HCT116 (cell line): ENCODE results near the gene DBNL. TPM values are rescaled to one million over a fixed set of nuclear protein-coding genes. Genes with fewer than 3 reads are reported as not detected.

Source experiments
- ATAC-seq: fragments of 200-7000 bp; cut with Tn5 transposase; 2 replicates; pipeline ENCODE4 v1.9.1; 2020; ENCODE audit warnings: mild to moderate bottlenecking, moderate library complexity
- BruUV-seq: library from RNA; stranded (reverse); fragments of 400-500 nt; replicated peaks from 2 replicates; lab custom pipeline; 2021; lab: Mats Ljungman, UMichigan
- CTCF ChIA-PET: fragments of 300-600 bp; sonication (Branson Sonifier 250); formaldehyde crosslinking; loops from one replicate; lab custom pipeline; 2021; ENCODE audit warnings: antibody characterized with exemption; lab: Charles Lee
- POLR2A ChIA-PET: fragments of 300-600, 350-600 bp; sonication (Branson Sonifier 250); formaldehyde crosslinking; loops from one replicate; lab custom pipeline; 2021; ENCODE audit warnings: antibody characterized with exemption; lab: Charles Lee
- RAD21 ChIA-PET, 2 experiments: fragments of 300-600 bp; sonication (Branson Sonifier 250); formaldehyde crosslinking; loops; one replicate each; lab custom pipeline; 2023; ENCODE audit warnings: low total read pairs in 2 of 2; ENCODE audit not compliant: uncharacterized antibody in 2 of 2, unreplicated experiment in 2 of 2, low non-redundant PET in 1 of 2; lab: Charles Lee
- DNase-seq: peaks from one replicate; pipeline ENCODE4 v3.0.0-alpha.2; 2010; ENCODE audit warnings: low read depth, low spot score
- H2AFZ ChIP-seq: fragments of 200-600 bp; shearing (Covaris generic), sonication (generic); 2 replicates; pipeline ENCODE4 v1.6.1; 2017; ENCODE audit warnings: low read depth, mixed run types, mixed read lengths, antibody characterized with exemption, low read length; ENCODE audit not compliant: poor library complexity, severe bottlenecking
- H3K27ac ChIP-seq: 2 replicates; pipeline ENCODE4 v1.5.1; 2012; ENCODE audit warnings: low read depth, low read length
- H3K27me3 ChIP-seq: fragments of 200-600 bp; sonication (generic); 2 replicates; pipeline ENCODE4 v1.6.1; 2016; ENCODE audit warnings: mixed run types, low read length, mixed read lengths; ENCODE audit not compliant: insufficient read depth
- H3K36me3 ChIP-seq, 2 experiments: fragments of 200-500 bp in 1 of 2; fragments of 200-600 bp in 1 of 2; sonication (Bioruptor generic) in 1 of 2; sonication (generic) in 1 of 2; 2 replicates each; pipeline versions ENCODE4 v1.5.1 to v1.6.1; 2014 to 2016; ENCODE audit warnings: low read length in 2 of 2, inconsistent platforms in 1 of 2, mixed read lengths in 1 of 2, mixed run types in 1 of 2; ENCODE audit not compliant: insufficient read depth in 2 of 2, control insufficient read depth in 1 of 2
- H3K4me1 ChIP-seq, 2 experiments: fragments of 200-600 bp in 1 of 2; sonication (generic) in 1 of 2; 2 replicates each; pipeline versions ENCODE4 v1.5.1 to v1.6.1; 2012 to 2017; ENCODE audit warnings: low read length in 2 of 2, inconsistent platforms in 1 of 2, mild to moderate bottlenecking in 1 of 2, mixed read lengths in 1 of 2, mixed run types in 1 of 2, moderate library complexity in 1 of 2; ENCODE audit not compliant: insufficient read depth in 2 of 2, control insufficient read depth in 1 of 2
- H3K4me2 ChIP-seq: fragments of 200-600 bp; sonication (generic); 2 replicates; pipeline ENCODE4 v1.6.1; 2017; ENCODE audit warnings: mixed run types, low read length, mixed read lengths
- H3K4me3 ChIP-seq, 2 experiments: fragments of 200-600 bp in 1 of 2; sonication (generic) in 1 of 2; replicated peaks in 1 of 2; 2 replicates each; pipeline ENCODE4 v1.5.1; 2011 to 2016; ENCODE audit warnings: low read length in 2 of 2, control low read depth in 1 of 2, low read depth in 1 of 2, mild to moderate bottlenecking in 1 of 2, mixed read lengths in 1 of 2, mixed run types in 1 of 2
- H3K79me2 ChIP-seq: fragments of 200-600 bp; sonication (generic); 2 replicates; pipeline ENCODE4 v1.6.1; 2017; ENCODE audit warnings: mild to moderate bottlenecking, mixed run types, low read length, moderate library complexity, mixed read lengths; ENCODE audit not compliant: insufficient read depth
- H3K9ac ChIP-seq: fragments of 200-600 bp; sonication (generic); 2 replicates; pipeline ENCODE4 v1.6.1; 2016; ENCODE audit warnings: low read length, mixed read lengths
- H3K9me2 ChIP-seq: fragments of 200-600 bp; sonication (generic), shearing (Covaris generic); 2 replicates; pipeline ENCODE4 v1.6.1; 2017; ENCODE audit warnings: mixed run types, mild to moderate bottlenecking, moderate library complexity; ENCODE audit not compliant: insufficient read depth
- H3K9me3 ChIP-seq, 2 experiments: fragments of 200-500 bp in 1 of 2; fragments of 200-600 bp in 1 of 2; sonication (Bioruptor generic) in 1 of 2; sonication (generic) in 1 of 2; 2 replicates each; pipeline ENCODE4 v1.6.1; 2014 to 2017; ENCODE audit warnings: low read length in 2 of 2, mixed read lengths in 2 of 2, inconsistent platforms in 1 of 2, low read depth in 1 of 2, mild to moderate bottlenecking in 1 of 2, mixed run types in 1 of 2, moderate library complexity in 1 of 2; ENCODE audit not compliant: control insufficient read depth in 1 of 2, insufficient read depth in 1 of 2
- H4K20me1 ChIP-seq: fragments of 200-600 bp; sonication (generic), shearing (Covaris generic); 2 replicates; pipeline ENCODE4 v1.6.1; 2017; ENCODE audit warnings: mixed run types, mild to moderate bottlenecking, moderate library complexity; ENCODE audit not compliant: insufficient read depth
- CBX3 ChIP-seq: IDR thresholded peaks from 2 replicates; pipeline ENCODE4 v1.6.1; 2012; ENCODE audit warnings: low read depth
- CEBPB ChIP-seq: IDR thresholded peaks from 2 replicates; pipeline ENCODE4 v1.6.1; 2012; ENCODE audit warnings: low read depth
- EGR1 ChIP-seq: IDR thresholded peaks from 2 replicates; pipeline ENCODE4 v1.6.1; 2012; ENCODE audit warnings: low read depth
- ELF1 ChIP-seq: IDR thresholded peaks from 2 replicates; pipeline ENCODE4 v1.6.1; 2012; ENCODE audit warnings: low read depth, borderline replicate concordance
- EZH2 ChIP-seq: fragments of 200-600 bp; sonication (generic); IDR thresholded peaks from 2 replicates; pipeline ENCODE4 v1.6.1; 2017; ENCODE audit warnings: antibody characterized with exemption, mixed run types
- EZH2phosphoT487 ChIP-seq: fragments of 200-600 bp; IDR thresholded peaks from 2 replicates; pipeline ENCODE4 v1.6.1; 2018; ENCODE audit warnings: antibody characterized with exemption, borderline replicate concordance
- FOSL1 ChIP-seq: IDR thresholded peaks from 2 replicates; pipeline ENCODE4 v1.6.1; 2012; ENCODE audit warnings: low read depth
- JUND ChIP-seq: IDR thresholded peaks from 2 replicates; pipeline ENCODE4 v1.6.1; 2012
- POLR2A ChIP-seq: IDR thresholded peaks from 2 replicates; pipeline ENCODE4 v1.7.0; 2011; ENCODE audit warnings: borderline replicate concordance; ENCODE audit not compliant: insufficient read depth, insufficient read length; ENCODE audit errors: extremely low read depth
- RAD21 ChIP-seq: IDR thresholded peaks from 2 replicates; pipeline ENCODE4 v1.6.1; 2012; ENCODE audit warnings: low read depth, mild to moderate bottlenecking
- SP1 ChIP-seq: IDR thresholded peaks from 2 replicates; pipeline ENCODE4 v1.6.1; 2012; ENCODE audit warnings: low read depth
- SRF ChIP-seq: IDR thresholded peaks from 2 replicates; pipeline ENCODE4 v1.6.1; 2012; ENCODE audit warnings: low read depth
- TCF7L2 ChIP-seq: IDR thresholded peaks from 2 replicates; pipeline ENCODE4 v1.7.0; 2011; ENCODE audit warnings: borderline replicate concordance, inconsistent platforms; ENCODE audit not compliant: insufficient read depth, insufficient read length; ENCODE audit errors: extremely low read depth
- YY1 ChIP-seq: IDR thresholded peaks from 2 replicates; pipeline ENCODE4 v1.6.1; 2011; ENCODE audit warnings: low read length, low read depth, moderate library complexity, mild to moderate bottlenecking; ENCODE audit not compliant: insufficient replicate concordance; ENCODE audit errors: extremely low read depth
- ZNF274 ChIP-seq: fragments of 200-500 bp; sonication (Bioruptor generic); IDR thresholded peaks from 2 replicates; pipeline ENCODE4 v1.6.1; 2014; ENCODE audit warnings: mild to moderate bottlenecking, low read depth, low read length, inconsistent platforms
- intact Hi-C: fragments of 100-400 bp; cut with micrococcal nuclease; formaldehyde crosslinking; loops from 2 replicates; pipeline ENCODE4 v1.10.0; 2022
- total RNA-seq: library from RNA; stranded (reverse); gene quantifications from one replicate; pipeline ENCODE4 v1.2.1, GENCODE V29; 2021; ENCODE audit not compliant: unreplicated experiment
- TF ChIP-seq, protein P1 (sequence below): IDR thresholded peaks from 2 replicates; pipeline ENCODE4 v1.6.1; 2011; ENCODE audit warnings: mild to moderate bottlenecking, low read length, moderate library complexity; ENCODE audit not compliant: insufficient replicate concordance; ENCODE audit errors: extremely low read depth
- TF ChIP-seq, protein P2 (sequence below): IDR thresholded peaks from 2 replicates; pipeline ENCODE4 v1.6.1; 2012
- TF ChIP-seq, protein P3 (sequence below): IDR thresholded peaks from 2 replicates; pipeline ENCODE4 v1.6.1; 2012; ENCODE audit warnings: low read depth
- TF ChIP-seq, protein P4 (sequence below), 3 experiments: fragments of 200-600 bp in 1 of 3; sonication (generic) in 1 of 3; IDR thresholded peaks in 2 of 3; conservative IDR thresholded peaks in 1 of 3; 2 replicates each; pipeline ENCODE4 v1.5.1; 2012 to 2017; ENCODE audit warnings: low read depth in 2 of 3, low read length in 2 of 3, antibody characterized with exemption in 1 of 3, borderline replicate concordance in 1 of 3, control low read depth in 1 of 3, mild to moderate bottlenecking in 1 of 3, mixed read lengths in 1 of 3, mixed run types in 1 of 3, moderate library complexity in 1 of 3; ENCODE audit not compliant: insufficient read depth in 1 of 3
- TF ChIP-seq, protein P5 (sequence below): IDR thresholded peaks from 2 replicates; pipeline ENCODE4 v1.6.1; 2012

DBNL gene
- total RNA-seq, 1 experiment from 2014 or later: 39.4 TPM

DNA sequence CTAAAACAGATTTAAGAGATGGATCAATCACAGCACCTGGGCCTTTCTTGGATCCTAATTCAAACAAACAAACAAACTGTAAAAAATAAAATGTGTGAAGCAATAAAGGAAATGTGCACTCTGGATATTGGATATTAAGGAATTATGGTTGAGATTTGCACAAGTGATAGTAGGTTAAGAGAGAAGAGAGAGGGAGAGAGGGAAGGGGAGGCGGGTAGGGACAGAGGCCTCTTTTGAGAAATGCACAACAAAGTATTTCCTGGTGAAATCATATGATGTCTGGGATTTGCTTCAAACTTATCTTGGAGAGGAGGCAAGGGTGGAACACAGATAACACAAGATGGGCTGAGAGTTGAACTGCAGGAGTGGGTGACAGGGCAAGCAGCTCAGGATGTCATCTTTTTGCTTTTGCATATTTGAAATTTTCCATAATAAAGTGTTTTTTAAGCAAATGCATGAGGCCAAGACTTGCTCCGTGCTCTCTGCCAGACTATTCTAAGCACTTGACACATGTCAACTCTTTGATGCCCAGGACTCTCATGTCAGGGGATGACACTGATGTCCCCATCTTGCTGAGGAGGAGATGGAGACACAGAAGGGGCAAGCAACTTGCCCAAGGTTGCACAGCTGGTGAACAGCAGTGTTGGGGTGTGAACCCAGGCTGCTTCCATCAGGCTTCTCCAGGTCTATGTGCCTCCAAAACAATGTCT is 50.5 kb downstream of the DBNL start:
- H3K36me3 ChIP-seq: no peaks in the 10 kb centered on the region
- RAD21 ChIA-PET: no interaction called here

More for the DNA sequence above, 50.5 kb downstream of the DBNL start:
- POLR2A ChIA-PET: no interaction called here
- no peaks in the 10 kb centered on the region for H3K27me3 ChIP-seq
- H3K4me2 ChIP-seq: no peak overlapping the region
- DNase-seq (no peak), ATAC-seq (no peak)
- H3K27ac ChIP-seq: no peak overlapping the region
- CTCF ChIA-PET: no interaction called here
- H3K9me3 ChIP-seq: no peaks in the 10 kb centered on the region
- no TSS peak for BruUV-seq
- no peak overlapping the region for H2AFZ ChIP-seq
- H3K4me1 ChIP-seq: no peaks in the 10 kb centered on the region
- no peaks in the 10 kb centered on the region for H3K9me2 ChIP-seq
- TF ChIP-seq, protein P1, sequence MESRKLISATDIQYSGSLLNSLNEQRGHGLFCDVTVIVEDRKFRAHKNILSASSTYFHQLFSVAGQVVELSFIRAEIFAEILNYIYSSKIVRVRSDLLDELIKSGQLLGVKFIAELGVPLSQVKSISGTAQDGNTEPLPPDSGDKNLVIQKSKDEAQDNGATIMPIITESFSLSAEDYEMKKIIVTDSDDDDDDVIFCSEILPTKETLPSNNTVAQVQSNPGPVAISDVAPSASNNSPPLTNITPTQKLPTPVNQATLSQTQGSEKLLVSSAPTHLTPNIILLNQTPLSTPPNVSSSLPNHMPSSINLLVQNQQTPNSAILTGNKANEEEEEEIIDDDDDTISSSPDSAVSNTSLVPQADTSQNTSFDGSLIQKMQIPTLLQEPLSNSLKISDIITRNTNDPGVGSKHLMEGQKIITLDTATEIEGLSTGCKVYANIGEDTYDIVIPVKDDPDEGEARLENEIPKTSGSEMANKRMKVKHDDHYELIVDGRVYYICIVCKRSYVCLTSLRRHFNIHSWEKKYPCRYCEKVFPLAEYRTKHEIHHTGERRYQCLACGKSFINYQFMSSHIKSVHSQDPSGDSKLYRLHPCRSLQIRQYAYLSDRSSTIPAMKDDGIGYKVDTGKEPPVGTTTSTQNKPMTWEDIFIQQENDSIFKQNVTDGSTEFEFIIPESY: no peak
- TF ChIP-seq ZNF274 (no peak), EZH2 (no peak), RAD21 (no peak), SRF (no peak), CEBPB (no peak), EGR1 (no peak), EZH2phosphoT487 (no peak), YY1 (no peak), ELF1 (no peak), POLR2A (no peak), SP1 (no peak), FOSL1 (no peak), CBX3 (no peak), JUND (no peak), TCF7L2 (no peak)
- TF ChIP-seq, protein P2, sequence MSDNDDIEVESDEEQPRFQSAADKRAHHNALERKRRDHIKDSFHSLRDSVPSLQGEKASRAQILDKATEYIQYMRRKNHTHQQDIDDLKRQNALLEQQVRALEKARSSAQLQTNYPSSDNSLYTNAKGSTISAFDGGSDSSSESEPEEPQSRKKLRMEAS: no peak
- TF ChIP-seq, protein P3, sequence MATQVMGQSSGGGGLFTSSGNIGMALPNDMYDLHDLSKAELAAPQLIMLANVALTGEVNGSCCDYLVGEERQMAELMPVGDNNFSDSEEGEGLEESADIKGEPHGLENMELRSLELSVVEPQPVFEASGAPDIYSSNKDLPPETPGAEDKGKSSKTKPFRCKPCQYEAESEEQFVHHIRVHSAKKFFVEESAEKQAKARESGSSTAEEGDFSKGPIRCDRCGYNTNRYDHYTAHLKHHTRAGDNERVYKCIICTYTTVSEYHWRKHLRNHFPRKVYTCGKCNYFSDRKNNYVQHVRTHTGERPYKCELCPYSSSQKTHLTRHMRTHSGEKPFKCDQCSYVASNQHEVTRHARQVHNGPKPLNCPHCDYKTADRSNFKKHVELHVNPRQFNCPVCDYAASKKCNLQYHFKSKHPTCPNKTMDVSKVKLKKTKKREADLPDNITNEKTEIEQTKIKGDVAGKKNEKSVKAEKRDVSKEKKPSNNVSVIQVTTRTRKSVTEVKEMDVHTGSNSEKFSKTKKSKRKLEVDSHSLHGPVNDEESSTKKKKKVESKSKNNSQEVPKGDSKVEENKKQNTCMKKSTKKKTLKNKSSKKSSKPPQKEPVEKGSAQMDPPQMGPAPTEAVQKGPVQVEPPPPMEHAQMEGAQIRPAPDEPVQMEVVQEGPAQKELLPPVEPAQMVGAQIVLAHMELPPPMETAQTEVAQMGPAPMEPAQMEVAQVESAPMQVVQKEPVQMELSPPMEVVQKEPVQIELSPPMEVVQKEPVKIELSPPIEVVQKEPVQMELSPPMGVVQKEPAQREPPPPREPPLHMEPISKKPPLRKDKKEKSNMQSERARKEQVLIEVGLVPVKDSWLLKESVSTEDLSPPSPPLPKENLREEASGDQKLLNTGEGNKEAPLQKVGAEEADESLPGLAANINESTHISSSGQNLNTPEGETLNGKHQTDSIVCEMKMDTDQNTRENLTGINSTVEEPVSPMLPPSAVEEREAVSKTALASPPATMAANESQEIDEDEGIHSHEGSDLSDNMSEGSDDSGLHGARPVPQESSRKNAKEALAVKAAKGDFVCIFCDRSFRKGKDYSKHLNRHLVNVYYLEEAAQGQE: no peak
- TF ChIP-seq, protein P4, sequence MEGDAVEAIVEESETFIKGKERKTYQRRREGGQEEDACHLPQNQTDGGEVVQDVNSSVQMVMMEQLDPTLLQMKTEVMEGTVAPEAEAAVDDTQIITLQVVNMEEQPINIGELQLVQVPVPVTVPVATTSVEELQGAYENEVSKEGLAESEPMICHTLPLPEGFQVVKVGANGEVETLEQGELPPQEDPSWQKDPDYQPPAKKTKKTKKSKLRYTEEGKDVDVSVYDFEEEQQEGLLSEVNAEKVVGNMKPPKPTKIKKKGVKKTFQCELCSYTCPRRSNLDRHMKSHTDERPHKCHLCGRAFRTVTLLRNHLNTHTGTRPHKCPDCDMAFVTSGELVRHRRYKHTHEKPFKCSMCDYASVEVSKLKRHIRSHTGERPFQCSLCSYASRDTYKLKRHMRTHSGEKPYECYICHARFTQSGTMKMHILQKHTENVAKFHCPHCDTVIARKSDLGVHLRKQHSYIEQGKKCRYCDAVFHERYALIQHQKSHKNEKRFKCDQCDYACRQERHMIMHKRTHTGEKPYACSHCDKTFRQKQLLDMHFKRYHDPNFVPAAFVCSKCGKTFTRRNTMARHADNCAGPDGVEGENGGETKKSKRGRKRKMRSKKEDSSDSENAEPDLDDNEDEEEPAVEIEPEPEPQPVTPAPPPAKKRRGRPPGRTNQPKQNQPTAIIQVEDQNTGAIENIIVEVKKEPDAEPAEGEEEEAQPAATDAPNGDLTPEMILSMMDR (IDR thresholded peaks at IDR 0.05 in 2 of 3, conservative IDR thresholded peaks at IDR 0.05 in 1 of 3; ENCODE audit: borderline replicate concordance in 1 of 3, insufficient read depth in 1 of 3, low read depth in 2 of 3, low read length in 2 of 3): no peak
- TF ChIP-seq, protein P5, sequence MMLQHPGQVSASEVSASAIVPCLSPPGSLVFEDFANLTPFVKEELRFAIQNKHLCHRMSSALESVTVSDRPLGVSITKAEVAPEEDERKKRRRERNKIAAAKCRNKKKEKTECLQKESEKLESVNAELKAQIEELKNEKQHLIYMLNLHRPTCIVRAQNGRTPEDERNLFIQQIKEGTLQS: no peak
- H3K9ac ChIP-seq: no peak overlapping the region
- no peaks in the 10 kb centered on the region for H3K79me2 ChIP-seq
- H3K4me3 ChIP-seq: no peak overlapping the region
- no peaks in the 10 kb centered on the region for H4K20me1 ChIP-seq
- intact Hi-C loops: no loop called here
